Lower leg skin (tissue), 3 donors: ENCODE results near the gene FIZ1.

ENCODE experiments used
- CTCF ChIP-seq, 3 donors: fragments of 450-650 bp; IDR thresholded peaks; one replicate each; pipeline ENCODE4 v1.5.1; 2016; ENCODE audit warnings: antibody characterized with exemption in 3 of 3, mild to moderate bottlenecking in 3 of 3, moderate library complexity in 2 of 3
- POLR2A ChIP-seq, 2 donors: fragments of 450-650 bp; IDR thresholded peaks; one replicate each; pipeline ENCODE4 v1.6.1; 2016 to 2017; ENCODE audit warnings: antibody characterized with exemption in 2 of 2, mild to moderate bottlenecking in 1 of 2, moderate library complexity in 1 of 2

- TF ChIP-seq CTCF (IDR thresholded peaks at IDR 0.05) (no peak), POLR2A (IDR thresholded peaks at IDR 0.05) (no peak)
Measured at GRCh38 chr19:55622242-55622969, 23.1 kb upstream of the FIZ1 start.
